Heart left ventricle (tissue), 13 donors: Measurements from ENCODE around the gene NPTX1.

Experiments used
- POLR2A ChIP-seq, 2 donors: fragments of 450-650 bp; IDR thresholded peaks; one replicate each; pipeline ENCODE4 v1.6.1; 2017; ENCODE audit warnings: antibody characterized with exemption in 2 of 2, mild to moderate bottlenecking in 2 of 2, moderate library complexity in 2 of 2
- TF ChIP-seq, protein P1 (sequence below), 12 donors: fragments of 200-600 bp; sonication (generic) in 4 of 12; IDR thresholded peaks; one replicate each; pipeline versions ENCODE4 v1.5.0 to v1.8.0; 2018 to 2022; ENCODE audit warnings: antibody characterized with exemption in 12 of 12, mild to moderate bottlenecking in 5 of 12
- donor health status: ischemic (EF 13 %, LVEDD 7.1; RV severe dilation, severe dysfunction).
- donor health status: DM: no; HTN: yes; CAD: no.
- donor health status: DM: no; HTN: no; CAD: no.
- donor health status: ischemic (EF 25% LVEDD 6.9; RV normal size, moderate dysfunction).
- donor health status: ischemic (EF 25% LVEDD 5.7; RV mildly dilated, moderate dysfunction).
- donor health status: ischemic (EF 35%, LVEDD 5.7; RV mildly dilated, moderate dysfunction).
- donor health status: nonischemic (EF 11% LVEDD 7.7; RV severe dilation, severe dysfunction).
- donor health status: DM: yes; HTN: yes; CAD: no.
- donor health status: PGD.
- donor health status: ischemic (EF 29% LVEDD 5.4; RV normal size, mild dysfunction).
- donor health status: nonischemic (EF 23%, LVEDD 6.1; RV moderate dilation, normal function).

DNA sequence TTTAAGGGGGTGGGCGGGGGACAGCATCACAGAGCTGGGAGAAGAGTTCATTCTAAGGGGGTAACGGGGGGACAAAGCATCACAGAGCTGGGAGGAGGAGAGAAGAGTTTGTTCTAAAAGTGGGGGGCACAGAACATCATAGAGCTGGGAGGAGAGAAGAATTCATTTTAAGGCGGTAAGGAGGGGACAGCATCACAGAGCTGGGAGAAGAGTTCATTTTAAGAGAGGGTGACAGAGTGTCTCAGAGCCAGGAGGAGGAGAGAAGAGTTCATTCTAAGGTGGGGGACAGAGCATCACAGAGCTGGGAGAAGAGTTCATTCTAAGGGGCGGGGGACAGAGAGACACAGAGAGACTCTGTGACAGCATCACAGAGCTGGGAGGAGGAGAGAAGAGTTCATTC, 33.6 kb downstream of the NPTX1 start:
- TF ChIP-seq, protein P1, sequence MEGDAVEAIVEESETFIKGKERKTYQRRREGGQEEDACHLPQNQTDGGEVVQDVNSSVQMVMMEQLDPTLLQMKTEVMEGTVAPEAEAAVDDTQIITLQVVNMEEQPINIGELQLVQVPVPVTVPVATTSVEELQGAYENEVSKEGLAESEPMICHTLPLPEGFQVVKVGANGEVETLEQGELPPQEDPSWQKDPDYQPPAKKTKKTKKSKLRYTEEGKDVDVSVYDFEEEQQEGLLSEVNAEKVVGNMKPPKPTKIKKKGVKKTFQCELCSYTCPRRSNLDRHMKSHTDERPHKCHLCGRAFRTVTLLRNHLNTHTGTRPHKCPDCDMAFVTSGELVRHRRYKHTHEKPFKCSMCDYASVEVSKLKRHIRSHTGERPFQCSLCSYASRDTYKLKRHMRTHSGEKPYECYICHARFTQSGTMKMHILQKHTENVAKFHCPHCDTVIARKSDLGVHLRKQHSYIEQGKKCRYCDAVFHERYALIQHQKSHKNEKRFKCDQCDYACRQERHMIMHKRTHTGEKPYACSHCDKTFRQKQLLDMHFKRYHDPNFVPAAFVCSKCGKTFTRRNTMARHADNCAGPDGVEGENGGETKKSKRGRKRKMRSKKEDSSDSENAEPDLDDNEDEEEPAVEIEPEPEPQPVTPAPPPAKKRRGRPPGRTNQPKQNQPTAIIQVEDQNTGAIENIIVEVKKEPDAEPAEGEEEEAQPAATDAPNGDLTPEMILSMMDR (IDR thresholded peaks at IDR 0.05) = no peak
- no peak for TF ChIP-seq POLR2A (IDR thresholded peaks at IDR 0.05)
